Measurements from ENCODE around the gene ELMOD3.
A peak's percentile ranks its signal among the peaks of the same experiment; 100 is the strongest.

Gene ELMOD3

DNA sequence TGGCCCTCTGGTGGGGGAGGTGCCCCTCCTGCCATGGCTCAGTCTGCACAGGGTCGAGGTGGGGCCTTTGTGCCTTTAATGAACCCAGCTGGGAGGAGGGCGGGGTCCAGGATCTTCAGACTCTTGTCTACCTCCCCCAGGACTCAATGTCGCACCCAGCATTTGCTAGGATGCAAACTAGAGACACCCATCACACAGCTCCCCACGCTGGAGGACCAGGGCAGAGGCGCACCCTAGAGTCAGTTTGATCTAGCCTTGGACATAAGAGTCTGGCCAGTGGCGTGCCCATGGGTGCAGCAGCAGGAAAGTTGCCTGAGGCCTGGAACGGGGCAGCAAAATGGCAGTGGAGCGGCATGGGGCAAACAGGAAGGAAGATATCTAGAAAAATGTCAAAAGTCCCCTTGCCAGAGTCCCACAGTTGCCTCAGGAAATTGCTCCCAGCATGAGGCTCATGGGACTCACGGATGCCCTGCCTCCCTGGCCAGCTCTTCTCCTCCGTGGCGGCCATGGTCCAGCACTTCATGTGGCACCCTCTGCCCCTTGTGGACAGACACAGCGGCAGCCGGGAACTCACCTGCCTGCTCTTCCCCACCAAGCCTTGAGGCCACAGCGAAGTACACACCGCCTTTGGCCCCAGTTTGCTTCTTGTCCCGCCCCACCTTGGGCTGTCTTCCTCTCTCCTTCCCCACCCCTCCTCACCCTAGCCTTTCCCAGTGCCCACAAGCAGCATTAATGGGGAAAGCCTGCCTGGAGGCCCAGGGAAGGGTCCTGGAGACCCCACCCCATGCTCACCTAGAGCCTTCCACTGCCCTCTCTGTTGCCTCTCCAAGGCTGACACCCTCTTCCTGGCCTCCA, 81.6 kb downstream of the ELMOD3 start:
- Histone ChIP-seq H3F3A (ENCODE audit: low read depth) (no peaks in the 10 kb centered on the region), H3K4me2 (ENCODE audit: low read depth, low read length, poor library complexity, severe bottlenecking) (no peak overlapping the region), H3K9me3 (ENCODE audit: insufficient read depth, low read depth, low read length) (no peaks in the 10 kb centered on the region), H3K36me3 (ENCODE audit: insufficient read depth, low read length) (no peaks in the 10 kb centered on the region), H3K9ac (ENCODE audit: low read depth, low read length, poor library complexity, severe bottlenecking) (peak overlapping the region; percentile 79), H2AFZ (ENCODE audit: low read length) (no peak overlapping the region), H3K4me1 (ENCODE audit: insufficient read depth, low read length, poor library complexity, severe bottlenecking) (peaks cover 9% of the 10 kb centered on the region), H4K20me1 (ENCODE audit: insufficient read depth, low read length, poor library complexity, severe bottlenecking) (no peaks in the 10 kb centered on the region), H3K27me3 (ENCODE audit: insufficient read depth, low read length, poor library complexity, severe bottlenecking) (no peaks in the 10 kb centered on the region), H3K9me2 (replicated peaks; ENCODE audit: low read depth, low read length) (no peaks in the 10 kb centered on the region), H3K4me3 (ENCODE audit: low read length, poor library complexity, severe bottlenecking) (no peak overlapping the region), H3K79me2 (ENCODE audit: insufficient read depth, low read length) (no peaks in the 10 kb centered on the region)
- TF ChIP-seq, protein P1, sequence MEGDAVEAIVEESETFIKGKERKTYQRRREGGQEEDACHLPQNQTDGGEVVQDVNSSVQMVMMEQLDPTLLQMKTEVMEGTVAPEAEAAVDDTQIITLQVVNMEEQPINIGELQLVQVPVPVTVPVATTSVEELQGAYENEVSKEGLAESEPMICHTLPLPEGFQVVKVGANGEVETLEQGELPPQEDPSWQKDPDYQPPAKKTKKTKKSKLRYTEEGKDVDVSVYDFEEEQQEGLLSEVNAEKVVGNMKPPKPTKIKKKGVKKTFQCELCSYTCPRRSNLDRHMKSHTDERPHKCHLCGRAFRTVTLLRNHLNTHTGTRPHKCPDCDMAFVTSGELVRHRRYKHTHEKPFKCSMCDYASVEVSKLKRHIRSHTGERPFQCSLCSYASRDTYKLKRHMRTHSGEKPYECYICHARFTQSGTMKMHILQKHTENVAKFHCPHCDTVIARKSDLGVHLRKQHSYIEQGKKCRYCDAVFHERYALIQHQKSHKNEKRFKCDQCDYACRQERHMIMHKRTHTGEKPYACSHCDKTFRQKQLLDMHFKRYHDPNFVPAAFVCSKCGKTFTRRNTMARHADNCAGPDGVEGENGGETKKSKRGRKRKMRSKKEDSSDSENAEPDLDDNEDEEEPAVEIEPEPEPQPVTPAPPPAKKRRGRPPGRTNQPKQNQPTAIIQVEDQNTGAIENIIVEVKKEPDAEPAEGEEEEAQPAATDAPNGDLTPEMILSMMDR (conservative IDR thresholded peaks at IDR 0.05; ENCODE audit: low read length), result 0 out of 2 replicates have a peak, but pooled peaks have one; percentile 35
- TF ChIP-seq EZH2phosphoT487 (IDR thresholded peaks at IDR 0.05; ENCODE audit: borderline replicate concordance), result no peak

DNA sequence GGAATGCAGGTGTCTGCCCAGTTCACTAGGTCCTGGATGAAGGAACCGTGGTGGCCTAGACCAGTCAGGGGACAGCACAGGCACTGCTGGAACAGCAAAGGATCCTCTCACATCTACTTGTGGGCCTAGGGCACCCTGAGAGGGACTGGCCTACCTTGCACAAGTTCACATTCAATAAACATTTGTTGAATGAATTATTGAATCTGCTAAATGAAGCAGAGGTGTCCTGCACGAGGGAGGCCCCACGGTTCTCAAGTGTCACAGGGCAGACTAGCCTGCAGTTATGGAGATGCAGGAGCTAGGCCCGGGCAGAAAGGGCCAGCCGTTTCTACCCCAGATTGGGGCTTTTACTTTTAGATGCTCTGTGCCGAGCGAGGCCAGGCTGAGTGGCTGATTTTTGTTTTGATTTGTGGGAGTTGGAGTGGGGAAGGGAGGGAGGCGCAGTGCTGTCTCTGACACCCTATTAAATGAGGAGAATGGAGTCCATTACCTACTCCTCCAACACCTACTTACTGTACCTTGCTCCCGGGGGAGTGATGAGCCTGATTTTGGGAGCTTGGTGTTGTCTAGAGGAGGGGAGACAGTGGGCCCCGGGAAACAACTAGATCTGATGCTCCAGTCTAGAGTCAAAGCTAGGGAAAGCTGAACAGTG, 82.4 kb downstream of the ELMOD3 start:
- Histone ChIP-seq H3K9me2 (replicated peaks; ENCODE audit: low read depth, low read length) (no peaks in the 10 kb centered on the region), H2AFZ (ENCODE audit: low read length) (no peak overlapping the region), H3F3A (ENCODE audit: low read depth) (no peaks in the 10 kb centered on the region), H3K9ac (ENCODE audit: low read depth, low read length, poor library complexity, severe bottlenecking) (peak overlapping the region; percentile 79), H3K4me2 (ENCODE audit: low read depth, low read length, poor library complexity, severe bottlenecking) (peak overlapping the region; percentile 48), H3K79me2 (ENCODE audit: insufficient read depth, low read length) (no peaks in the 10 kb centered on the region), H3K9me3 (ENCODE audit: insufficient read depth, low read depth, low read length) (no peaks in the 10 kb centered on the region), H3K27me3 (ENCODE audit: insufficient read depth, low read length, poor library complexity, severe bottlenecking) (no peaks in the 10 kb centered on the region), H4K20me1 (ENCODE audit: insufficient read depth, low read length, poor library complexity, severe bottlenecking) (no peaks in the 10 kb centered on the region), H3K4me1 (ENCODE audit: insufficient read depth, low read length, poor library complexity, severe bottlenecking) (peaks cover 9% of the 10 kb centered on the region), H3K4me3 (ENCODE audit: low read length, poor library complexity, severe bottlenecking) (peak overlapping the region; percentile 65), H3K36me3 (ENCODE audit: insufficient read depth, low read length) (no peaks in the 10 kb centered on the region)
- TF ChIP-seq, protein P1 (conservative IDR thresholded peaks at IDR 0.05; ENCODE audit: low read length), result no peak
- no peak for TF ChIP-seq EZH2phosphoT487 (IDR thresholded peaks at IDR 0.05; ENCODE audit: borderline replicate concordance)

DNA sequence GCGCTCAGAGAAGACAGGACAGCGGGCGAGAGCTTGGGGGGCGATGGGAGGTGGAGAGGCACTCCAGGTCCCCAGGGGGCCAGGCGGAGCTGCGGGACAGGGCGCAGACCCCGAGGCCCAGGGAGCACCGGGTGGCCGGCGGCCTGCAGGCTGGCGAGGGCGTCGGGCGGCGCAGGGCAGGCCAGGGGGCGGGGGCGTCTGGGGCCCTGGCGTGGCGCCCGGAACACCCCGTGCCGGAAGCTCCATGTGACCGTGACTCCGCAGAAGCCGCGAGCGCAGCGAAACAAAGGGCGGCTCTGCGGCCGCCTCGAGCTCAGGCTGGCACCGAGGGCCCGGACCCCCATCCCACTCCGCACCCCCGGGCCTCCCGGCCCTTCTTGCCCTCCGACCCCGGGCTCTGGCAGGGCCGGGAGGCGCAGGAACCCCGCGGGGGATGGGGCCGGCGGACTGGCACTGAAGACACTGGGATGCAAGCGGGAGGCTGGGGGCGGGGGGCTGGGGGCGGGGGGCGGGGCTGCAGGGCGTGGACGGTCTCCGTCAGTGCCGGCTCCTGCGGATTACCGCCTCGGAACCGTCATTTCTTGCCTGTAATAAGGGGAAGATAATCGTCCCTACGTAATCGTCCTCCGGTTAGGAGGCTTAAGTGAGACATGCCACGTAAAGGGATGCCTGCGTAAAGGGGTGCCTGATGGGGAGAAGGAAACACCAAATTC, 83.1 kb downstream of the ELMOD3 start:
- H3K9ac ChIP-seq (ENCODE audit: low read depth, low read length, poor library complexity, severe bottlenecking), result peak overlapping the region; percentile 79
- peak overlapping the region; percentile 65 for H3K4me3 ChIP-seq (ENCODE audit: low read length, poor library complexity, severe bottlenecking)
- H3K4me2 ChIP-seq (ENCODE audit: low read depth, low read length, poor library complexity, severe bottlenecking), result peak overlapping the region; percentile 62
- TF ChIP-seq, protein P1 (conservative IDR thresholded peaks at IDR 0.05; ENCODE audit: low read length), result no peak
- no peak for TF ChIP-seq EZH2phosphoT487 (IDR thresholded peaks at IDR 0.05; ENCODE audit: borderline replicate concordance)
- no peaks in the 10 kb centered on the region for H3K79me2 ChIP-seq (ENCODE audit: insufficient read depth, low read length)
- no peaks in the 10 kb centered on the region for H3F3A ChIP-seq (ENCODE audit: low read depth)
- no peaks in the 10 kb centered on the region for H4K20me1 ChIP-seq (ENCODE audit: insufficient read depth, low read length, poor library complexity, severe bottlenecking)
- no peak overlapping the region for H2AFZ ChIP-seq (ENCODE audit: low read length)
- no peaks in the 10 kb centered on the region for H3K9me3 ChIP-seq (ENCODE audit: insufficient read depth, low read depth, low read length)
- H3K9me2 ChIP-seq (replicated peaks; ENCODE audit: low read depth, low read length), result no peaks in the 10 kb centered on the region
- no peaks in the 10 kb centered on the region for H3K36me3 ChIP-seq (ENCODE audit: insufficient read depth, low read length)
- H3K4me1 ChIP-seq (ENCODE audit: insufficient read depth, low read length, poor library complexity, severe bottlenecking), result peaks cover 9% of the 10 kb centered on the region
- H3K27me3 ChIP-seq (ENCODE audit: insufficient read depth, low read length, poor library complexity, severe bottlenecking), result no peaks in the 10 kb centered on the region
